SU-DHL-6 (cell line): Measurements from ENCODE around the gene PTTG1IP2.

Source experiments
- H2AFZ ChIP-seq: fragments of 200-600 bp; sonication (generic); 2 replicates; pipeline ENCODE4 v1.6.1; 2014; ENCODE audit warnings: low read depth, mild to moderate bottlenecking, moderate library complexity, mixed read lengths, antibody characterized with exemption, low read length; ENCODE audit not compliant: severe bottlenecking
- H3F3A ChIP-seq: fragments of 200-600 bp; shearing (Covaris generic); 2 replicates; pipeline ENCODE4 v1.6.0; 2016; ENCODE audit warnings: antibody characterized with exemption, mild to moderate bottlenecking; ENCODE audit not compliant: insufficient read depth
- H3K27ac ChIP-seq: fragments of 200-600 bp; sonication (generic); 2 replicates; pipeline ENCODE4 v1.5.1; 2016; ENCODE audit warnings: low read depth, mild to moderate bottlenecking, low read length, moderate library complexity, mixed read lengths
- H3K27me3 ChIP-seq: fragments of 200-600 bp; sonication (generic), shearing (Covaris generic); 2 replicates; pipeline ENCODE4 v1.6.0; 2014; ENCODE audit warnings: mild to moderate bottlenecking, low read length
- H3K36me3 ChIP-seq: fragments of 200-600 bp; sonication (generic); 2 replicates; pipeline ENCODE4 v1.6.1; 2014; ENCODE audit warnings: mild to moderate bottlenecking, low read length, mixed read lengths
- H3K4me2 ChIP-seq: fragments of 300-600, 200-600 bp; shearing (Covaris generic), sonication (generic); 2 replicates; pipeline ENCODE4 v1.6.0; 2014; ENCODE audit warnings: low read length, low read depth, mild to moderate bottlenecking; ENCODE audit not compliant: poor library complexity, severe bottlenecking
- H3K4me3 ChIP-seq: fragments of 200-600 bp; sonication (generic); 2 replicates; pipeline ENCODE4 v1.5.1; 2014; ENCODE audit warnings: antibody characterized with exemption, low read length, mild to moderate bottlenecking, mixed read lengths; ENCODE audit not compliant: insufficient read depth, poor library complexity, severe bottlenecking
- H3K79me2 ChIP-seq: fragments of 200-600 bp; sonication (generic); 2 replicates; pipeline ENCODE4 v1.6.1; 2014; ENCODE audit warnings: mild to moderate bottlenecking, low read length, moderate library complexity; ENCODE audit not compliant: insufficient read depth
- H3K9ac ChIP-seq: fragments of 200-600 bp; sonication (generic); 2 replicates; pipeline ENCODE4 v1.7.0; 2014; ENCODE audit warnings: mild to moderate bottlenecking, low read length
- H3K9me2 ChIP-seq: fragments of 200-600 bp; sonication (generic); replicated peaks from 2 replicates; pipeline ENCODE4 v1.6.1; 2014; ENCODE audit warnings: low read length; ENCODE audit not compliant: insufficient read depth
- H3K9me3 ChIP-seq: fragments of 200-600 bp; sonication (generic); 2 replicates; pipeline ENCODE4 v1.6.1; 2014; ENCODE audit warnings: low read length, mixed read lengths; ENCODE audit not compliant: insufficient read depth
- H4K20me1 ChIP-seq: fragments of 200-600 bp; sonication (generic); 2 replicates; pipeline ENCODE4 v1.6.1; 2014; ENCODE audit warnings: low read depth, mild to moderate bottlenecking, antibody characterized with exemption, low read length, moderate library complexity, mixed read lengths
- EZH2phosphoT487 ChIP-seq: fragments of 200-600 bp; sonication (generic), shearing (Covaris generic); conservative IDR thresholded peaks from 2 replicates; pipeline ENCODE4 v1.6.1; 2018; ENCODE audit warnings: mild to moderate bottlenecking, antibody characterized with exemption, low read length, moderate library complexity, mixed read lengths
- TF ChIP-seq, protein P1 (sequence below): fragments of 200-600 bp; sonication (generic); IDR thresholded peaks from one replicate; pipeline ENCODE4 v1.5.1; 2017; ENCODE audit warnings: antibody characterized with exemption, mild to moderate bottlenecking, low read length, moderate library complexity; ENCODE audit not compliant: insufficient read depth, poor library complexity, severe bottlenecking

The PTTG1IP2 gene

DNA sequence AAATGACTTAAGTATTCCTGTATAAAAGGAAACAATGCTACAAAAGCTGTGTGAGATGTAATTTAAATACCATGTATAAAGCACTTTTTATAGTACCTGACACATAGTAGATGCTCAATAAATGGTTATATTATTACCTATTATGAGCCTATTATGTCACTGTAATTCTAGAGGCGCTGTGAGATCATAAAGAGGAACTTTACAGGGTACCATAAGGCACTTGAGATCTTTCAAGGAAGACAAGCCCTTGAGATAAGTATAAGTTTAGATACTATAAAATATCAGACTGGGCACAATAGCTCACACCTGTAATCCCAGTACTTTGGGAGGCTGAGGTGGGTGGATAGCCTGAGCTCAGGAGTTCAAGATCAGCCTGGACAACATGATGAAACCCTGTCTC lies 38.3 kb downstream of the PTTG1IP2 start:
- H4K20me1 ChIP-seq: no peaks in the 10 kb centered on the region
- no peak overlapping the region for H3K27ac ChIP-seq
- TF ChIP-seq, protein P1, sequence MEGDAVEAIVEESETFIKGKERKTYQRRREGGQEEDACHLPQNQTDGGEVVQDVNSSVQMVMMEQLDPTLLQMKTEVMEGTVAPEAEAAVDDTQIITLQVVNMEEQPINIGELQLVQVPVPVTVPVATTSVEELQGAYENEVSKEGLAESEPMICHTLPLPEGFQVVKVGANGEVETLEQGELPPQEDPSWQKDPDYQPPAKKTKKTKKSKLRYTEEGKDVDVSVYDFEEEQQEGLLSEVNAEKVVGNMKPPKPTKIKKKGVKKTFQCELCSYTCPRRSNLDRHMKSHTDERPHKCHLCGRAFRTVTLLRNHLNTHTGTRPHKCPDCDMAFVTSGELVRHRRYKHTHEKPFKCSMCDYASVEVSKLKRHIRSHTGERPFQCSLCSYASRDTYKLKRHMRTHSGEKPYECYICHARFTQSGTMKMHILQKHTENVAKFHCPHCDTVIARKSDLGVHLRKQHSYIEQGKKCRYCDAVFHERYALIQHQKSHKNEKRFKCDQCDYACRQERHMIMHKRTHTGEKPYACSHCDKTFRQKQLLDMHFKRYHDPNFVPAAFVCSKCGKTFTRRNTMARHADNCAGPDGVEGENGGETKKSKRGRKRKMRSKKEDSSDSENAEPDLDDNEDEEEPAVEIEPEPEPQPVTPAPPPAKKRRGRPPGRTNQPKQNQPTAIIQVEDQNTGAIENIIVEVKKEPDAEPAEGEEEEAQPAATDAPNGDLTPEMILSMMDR: no peak
- no peak for TF ChIP-seq EZH2phosphoT487
- H3K79me2 ChIP-seq: no peaks in the 10 kb centered on the region
- no peak overlapping the region for H3K4me3 ChIP-seq
- no peaks in the 10 kb centered on the region for H3K36me3 ChIP-seq
- H3K9ac ChIP-seq: no peak overlapping the region
- H3K9me3 ChIP-seq: no peaks in the 10 kb centered on the region
- no peaks in the 10 kb centered on the region for H3K27me3 ChIP-seq
- H2AFZ ChIP-seq: no peak overlapping the region
- no peaks in the 10 kb centered on the region for H3K9me2 ChIP-seq
- H3K4me2 ChIP-seq: no peak overlapping the region
- H3F3A ChIP-seq: no peaks in the 10 kb centered on the region

DNA sequence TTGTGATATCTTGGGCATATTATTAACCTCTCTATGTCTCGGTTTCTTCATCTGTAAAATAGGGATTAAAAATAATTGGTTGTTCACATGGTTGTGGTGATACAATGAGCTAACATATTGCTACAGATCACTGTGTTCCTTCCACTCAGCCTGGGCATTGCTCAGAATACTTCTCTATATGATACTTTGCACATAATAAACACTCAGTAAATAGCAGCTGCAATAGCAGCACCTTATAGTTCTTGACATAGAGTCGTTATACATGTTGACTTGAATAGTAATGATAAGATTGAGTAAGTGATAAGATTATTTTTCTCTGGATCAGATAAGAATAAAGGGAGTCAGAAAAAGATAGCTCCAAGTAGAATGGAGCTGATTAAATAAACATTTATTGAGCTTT lies 42.3 kb downstream of the PTTG1IP2 start:
- Histone ChIP-seq H3K36me3 (no peaks in the 10 kb centered on the region), H3K9me3 (no peaks in the 10 kb centered on the region), H3K4me3 (no peak overlapping the region), H3K27me3 (no peaks in the 10 kb centered on the region), H3K4me2 (no peak overlapping the region), H3K79me2 (no peaks in the 10 kb centered on the region), H3F3A (no peaks in the 10 kb centered on the region), H3K27ac (no peak overlapping the region), H3K9ac (no peak overlapping the region), H3K9me2 (no peaks in the 10 kb centered on the region), H2AFZ (no peak overlapping the region), H4K20me1 (no peaks in the 10 kb centered on the region)
- no peak for TF ChIP-seq EZH2phosphoT487
- TF ChIP-seq, protein P1: no peak

DNA sequence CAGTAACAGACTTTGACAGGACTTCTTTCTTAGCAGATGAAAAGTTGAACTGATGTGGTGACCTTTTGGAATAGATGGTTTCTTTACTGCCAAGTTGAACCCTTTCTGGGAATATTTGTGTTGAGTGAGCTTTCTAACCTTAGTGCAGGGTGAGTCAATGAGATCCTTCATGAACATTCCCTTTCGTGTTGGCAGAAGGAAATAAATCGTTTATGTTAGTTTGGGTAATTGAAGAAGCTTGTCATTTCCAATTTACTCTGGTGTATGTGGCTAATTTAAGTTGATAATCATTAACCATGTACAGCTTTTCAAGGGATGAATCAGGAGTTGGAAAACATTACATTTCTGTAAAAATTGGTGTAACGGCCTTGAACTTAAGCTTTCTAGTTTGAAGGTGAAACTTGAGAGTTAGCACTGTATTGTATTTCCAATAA lies 43.4 kb downstream of the PTTG1IP2 start:
- Histone ChIP-seq H3K9ac (no peak overlapping the region), H3K9me2 (no peaks in the 10 kb centered on the region), H3K79me2 (no peaks in the 10 kb centered on the region), H3K36me3 (no peaks in the 10 kb centered on the region), H2AFZ (no peak overlapping the region), H3K27me3 (no peaks in the 10 kb centered on the region), H3K4me3 (no peak overlapping the region), H3K9me3 (no peaks in the 10 kb centered on the region), H3K4me2 (no peak overlapping the region), H3F3A (no peaks in the 10 kb centered on the region), H3K27ac (no peak overlapping the region), H4K20me1 (no peaks in the 10 kb centered on the region)
- TF ChIP-seq EZH2phosphoT487: no peak
- TF ChIP-seq, protein P1: no peak

DNA sequence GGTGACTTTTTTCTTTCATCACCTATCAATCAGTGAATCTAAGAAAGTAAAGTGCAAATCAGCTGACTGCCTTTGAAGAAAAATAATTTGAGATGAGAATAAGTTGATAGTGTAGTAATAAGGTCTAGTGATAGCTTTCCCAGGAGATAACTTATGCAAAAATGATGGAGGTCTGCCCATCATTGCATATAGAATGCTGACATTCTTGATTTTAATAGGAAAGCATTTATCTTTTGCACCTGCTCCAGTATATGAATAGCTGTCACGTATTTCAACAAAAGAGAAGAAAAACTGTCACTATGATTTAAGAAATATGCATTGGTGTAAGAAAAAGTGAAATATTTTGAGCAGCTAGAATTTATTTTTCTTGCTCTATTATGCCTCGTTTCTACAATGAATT lies 46.8 kb downstream of the PTTG1IP2 start:
- Histone ChIP-seq H3K4me3 (no peak overlapping the region), H3K9ac (no peak overlapping the region), H2AFZ (no peak overlapping the region), H3K9me2 (no peaks in the 10 kb centered on the region), H3K27me3 (no peaks in the 10 kb centered on the region), H3K4me2 (no peak overlapping the region), H4K20me1 (no peaks in the 10 kb centered on the region), H3K36me3 (no peaks in the 10 kb centered on the region), H3K27ac (no peak overlapping the region), H3F3A (no peaks in the 10 kb centered on the region), H3K79me2 (no peaks in the 10 kb centered on the region), H3K9me3 (no peaks in the 10 kb centered on the region)
- no peak for TF ChIP-seq EZH2phosphoT487
- TF ChIP-seq, protein P1: no peak
